Measurements from ENCODE around the gene FHOD3.

DNA sequence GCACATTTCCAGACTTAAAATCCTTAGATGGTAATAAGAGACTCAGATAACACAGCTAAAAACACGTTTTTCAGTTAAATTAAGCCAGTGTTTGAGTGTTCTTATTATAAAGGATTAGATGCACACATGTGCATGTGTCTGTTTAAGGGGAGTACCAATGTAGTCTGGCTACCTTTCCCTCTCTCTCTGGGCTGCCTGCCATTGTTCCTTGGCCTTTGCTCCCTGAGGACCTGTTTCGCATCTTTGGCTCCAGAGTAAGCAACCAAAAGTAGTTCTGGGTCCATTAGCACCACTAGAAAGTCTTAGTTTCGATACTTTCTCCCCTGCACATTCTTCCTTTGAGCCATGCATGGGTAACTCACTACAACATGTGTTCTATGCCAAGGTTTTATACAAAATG is 303.0 kb downstream of the FHOD3 start:
- TF ChIP-seq, protein P1, sequence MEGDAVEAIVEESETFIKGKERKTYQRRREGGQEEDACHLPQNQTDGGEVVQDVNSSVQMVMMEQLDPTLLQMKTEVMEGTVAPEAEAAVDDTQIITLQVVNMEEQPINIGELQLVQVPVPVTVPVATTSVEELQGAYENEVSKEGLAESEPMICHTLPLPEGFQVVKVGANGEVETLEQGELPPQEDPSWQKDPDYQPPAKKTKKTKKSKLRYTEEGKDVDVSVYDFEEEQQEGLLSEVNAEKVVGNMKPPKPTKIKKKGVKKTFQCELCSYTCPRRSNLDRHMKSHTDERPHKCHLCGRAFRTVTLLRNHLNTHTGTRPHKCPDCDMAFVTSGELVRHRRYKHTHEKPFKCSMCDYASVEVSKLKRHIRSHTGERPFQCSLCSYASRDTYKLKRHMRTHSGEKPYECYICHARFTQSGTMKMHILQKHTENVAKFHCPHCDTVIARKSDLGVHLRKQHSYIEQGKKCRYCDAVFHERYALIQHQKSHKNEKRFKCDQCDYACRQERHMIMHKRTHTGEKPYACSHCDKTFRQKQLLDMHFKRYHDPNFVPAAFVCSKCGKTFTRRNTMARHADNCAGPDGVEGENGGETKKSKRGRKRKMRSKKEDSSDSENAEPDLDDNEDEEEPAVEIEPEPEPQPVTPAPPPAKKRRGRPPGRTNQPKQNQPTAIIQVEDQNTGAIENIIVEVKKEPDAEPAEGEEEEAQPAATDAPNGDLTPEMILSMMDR (IDR thresholded peaks at IDR 0.05; ENCODE audit: insufficient read depth, low read depth, low read length) = no peak
- TF ChIP-seq EZH2 (IDR thresholded peaks at IDR 0.05; ENCODE audit: insufficient read depth, low read length) = no peak
